ENCODE measurements around the gene PRKAG2.

The PRKAG2 gene

DNA sequence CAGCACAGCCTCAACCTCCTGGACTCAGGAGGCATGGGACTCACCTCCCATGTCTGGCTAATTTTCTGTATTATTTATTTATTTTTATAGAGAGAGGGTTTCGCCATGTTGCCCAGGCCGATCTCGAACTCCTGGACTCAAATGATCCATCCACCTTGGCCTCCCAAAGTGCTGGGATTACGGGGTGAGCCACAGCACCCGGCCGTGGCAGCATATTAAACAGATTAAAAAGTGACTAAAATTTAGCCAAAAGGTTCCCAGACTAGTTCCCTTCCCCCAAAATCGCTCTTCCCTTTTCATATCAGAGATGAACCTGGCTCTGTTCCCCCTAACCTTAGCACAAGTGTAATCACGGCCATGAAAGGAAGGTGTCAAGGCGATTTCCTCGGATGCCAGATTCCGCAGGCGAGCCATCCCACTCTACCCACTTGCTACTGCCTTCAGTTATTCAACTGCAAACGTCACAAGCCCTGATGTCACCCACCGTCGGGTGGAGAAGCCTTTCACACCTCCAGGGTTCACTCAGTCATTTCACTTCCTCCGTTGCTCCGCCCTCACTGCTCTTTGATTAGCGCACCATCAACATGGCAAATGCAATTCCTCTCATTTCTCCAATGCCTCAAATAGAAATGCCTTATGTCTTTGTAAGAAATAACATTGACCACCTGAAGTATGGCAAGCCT lies 252.5 kb downstream of the PRKAG2 start:
- no peak for DNase-seq (ENCODE audit: low read depth in 2 of 2)

DNA sequence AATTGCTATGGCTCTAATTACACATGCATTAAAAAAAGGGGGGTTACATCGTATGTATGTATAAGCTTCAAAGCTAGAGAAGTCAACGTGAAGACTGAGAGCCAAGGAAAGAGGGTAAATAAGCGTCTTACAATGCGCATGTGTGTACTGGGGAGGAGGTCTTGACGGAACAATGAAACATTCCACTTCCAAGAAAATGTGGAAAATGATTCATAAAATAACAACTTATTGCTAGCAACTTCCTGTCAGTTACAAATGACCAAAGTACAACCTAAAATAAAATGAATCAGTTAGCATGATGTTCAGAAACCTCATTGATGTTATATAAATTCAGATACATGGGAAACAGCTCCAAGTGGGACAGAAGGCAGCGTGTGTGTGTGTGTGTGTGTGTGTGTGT lies 253.1 kb downstream of the PRKAG2 start:
- no peak for DNase-seq (ENCODE audit: low read depth in 2 of 2)

DNA sequence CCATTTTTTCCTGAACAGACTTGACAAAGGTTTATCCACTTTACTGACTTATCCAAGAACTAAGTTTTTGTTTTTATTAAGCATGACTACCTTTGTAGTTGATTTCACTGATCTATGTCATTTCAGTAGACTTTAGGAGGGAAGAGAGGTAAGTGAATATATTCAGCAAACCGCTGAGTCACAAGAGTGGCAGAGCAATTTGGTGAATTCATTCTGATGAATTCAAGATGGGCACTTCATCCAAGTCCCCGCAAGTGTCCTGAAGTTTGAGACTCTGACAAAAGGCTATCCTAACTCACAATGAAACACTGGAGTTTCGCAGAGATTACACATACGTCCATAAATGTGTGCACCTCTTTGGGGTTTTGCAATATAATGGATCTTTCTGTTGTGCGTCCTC lies 255.0 kb downstream of the PRKAG2 start:
- no peak for DNase-seq (ENCODE audit: low read depth in 2 of 2)

DNA sequence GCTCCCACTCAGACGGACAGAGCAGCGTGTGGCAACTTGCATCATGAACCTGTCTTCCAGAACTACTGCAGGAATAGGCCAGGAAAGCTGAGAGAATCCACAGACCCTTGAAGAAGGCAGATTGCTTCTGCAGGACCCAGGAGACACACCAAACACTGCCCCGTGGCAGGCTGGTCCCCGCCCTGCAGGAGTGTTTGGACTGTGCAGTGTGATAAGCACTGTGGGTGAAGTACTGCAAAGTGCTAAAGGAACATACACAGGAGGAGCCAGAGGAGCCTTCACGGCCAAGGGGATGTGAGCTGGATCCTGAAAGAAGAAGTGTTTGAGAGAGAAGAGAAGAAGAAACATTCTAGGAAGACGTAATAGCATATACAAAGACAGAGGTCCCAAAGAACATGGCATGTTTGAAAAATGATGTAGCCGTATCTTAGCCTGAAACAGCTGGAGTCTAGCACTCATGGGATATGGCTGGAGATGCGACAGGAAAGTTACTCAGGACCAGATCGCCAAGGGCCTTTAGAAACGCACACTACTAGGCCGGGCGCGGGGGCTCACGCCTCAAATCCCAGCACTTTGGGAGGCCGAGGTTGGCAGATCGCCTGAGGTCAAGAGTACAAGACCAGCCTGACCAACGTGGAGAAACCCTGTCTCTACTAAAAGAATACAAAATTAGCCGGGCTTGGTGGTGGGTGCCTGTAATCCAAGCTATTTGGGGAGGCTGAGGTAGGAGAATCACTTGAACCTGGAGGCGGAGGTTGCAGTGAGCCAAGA lies 260.3 kb downstream of the PRKAG2 start:
- DNase-seq (ENCODE audit: low read depth in 2 of 2): no peak

DNA sequence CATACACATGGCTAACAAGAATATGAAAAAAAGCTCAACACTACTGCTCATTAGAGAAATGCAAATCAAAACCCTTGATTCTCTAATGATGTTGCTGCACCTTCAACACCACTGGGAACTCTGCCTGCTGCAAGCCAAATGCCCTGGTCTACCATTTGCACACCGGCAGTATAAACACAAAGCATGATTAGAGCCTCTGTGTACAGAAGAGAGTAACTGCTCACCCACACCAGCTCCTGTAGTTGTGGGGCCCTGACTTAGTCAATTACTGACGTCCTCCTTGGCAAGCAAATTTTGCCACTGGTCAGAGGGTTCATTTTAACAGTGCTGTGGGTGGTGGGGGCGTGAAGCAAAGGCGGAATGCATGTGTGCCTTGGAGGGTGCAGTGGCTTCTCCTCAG lies 261.1 kb downstream of the PRKAG2 start:
- no peak for DNase-seq (ENCODE audit: low read depth in 2 of 2)

DNA sequence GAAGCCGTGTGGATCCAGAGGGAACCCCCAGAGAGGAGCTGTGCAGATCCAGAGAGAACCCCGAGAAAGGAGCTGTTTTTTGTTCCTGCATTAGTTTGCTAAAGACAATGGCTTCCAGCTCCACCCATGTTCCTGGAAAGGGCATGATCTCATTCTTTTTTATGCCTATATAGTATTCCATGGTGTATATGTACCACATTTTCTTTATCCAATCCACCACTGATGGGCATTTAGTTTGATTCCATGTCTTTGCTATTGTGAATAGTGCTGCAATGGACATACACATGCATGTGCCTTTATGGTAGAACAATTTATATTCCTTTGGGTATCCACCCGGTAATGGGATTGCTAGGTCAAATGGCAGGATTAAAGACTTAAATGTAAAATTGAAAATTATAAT lies 261.9 kb downstream of the PRKAG2 start:
- no peak for DNase-seq (ENCODE audit: low read depth in 2 of 2)

DNA sequence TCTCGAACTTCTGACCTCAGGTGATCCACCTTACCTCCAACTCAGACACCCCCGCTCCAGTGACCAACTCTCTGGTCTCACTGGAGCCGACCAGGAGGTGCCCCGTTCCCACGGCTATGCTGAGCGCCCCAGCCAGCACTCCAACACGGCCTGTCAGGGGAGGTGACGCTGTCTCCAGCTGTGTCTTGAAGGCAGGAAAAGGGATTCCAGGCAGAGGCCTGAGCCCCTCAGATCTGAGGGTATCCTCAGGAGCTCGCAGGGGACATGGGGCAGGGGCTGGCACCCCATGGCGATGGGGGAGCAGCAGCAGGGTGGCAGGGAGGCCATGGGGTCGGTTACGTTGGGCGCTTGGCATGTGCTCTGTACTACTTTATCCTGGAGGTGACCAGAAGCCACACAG lies 262.9 kb downstream of the PRKAG2 start:
- no peak for DNase-seq (ENCODE audit: low read depth in 2 of 2)

DNA sequence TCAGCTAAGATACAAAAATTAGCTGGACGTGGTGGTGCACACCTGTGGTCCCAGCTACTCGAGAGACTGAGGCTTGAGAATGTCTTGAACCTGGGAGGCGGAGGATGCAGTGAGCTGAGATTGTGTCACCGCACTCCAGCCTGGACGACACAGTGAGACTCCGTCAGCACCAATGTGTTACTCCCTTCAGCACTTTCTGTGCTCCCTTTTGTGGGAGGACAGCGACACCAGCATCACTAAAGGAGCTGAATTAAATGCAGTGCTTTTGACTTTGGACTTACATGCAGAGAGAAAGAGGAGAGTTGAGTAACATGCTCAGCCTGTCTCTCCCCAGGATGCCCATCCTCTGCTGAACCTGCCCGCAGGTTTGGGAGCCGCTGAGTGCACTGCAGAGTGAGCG lies 265.0 kb downstream of the PRKAG2 start:
- DNase-seq (ENCODE audit: low read depth in 2 of 2): no peak

DNA sequence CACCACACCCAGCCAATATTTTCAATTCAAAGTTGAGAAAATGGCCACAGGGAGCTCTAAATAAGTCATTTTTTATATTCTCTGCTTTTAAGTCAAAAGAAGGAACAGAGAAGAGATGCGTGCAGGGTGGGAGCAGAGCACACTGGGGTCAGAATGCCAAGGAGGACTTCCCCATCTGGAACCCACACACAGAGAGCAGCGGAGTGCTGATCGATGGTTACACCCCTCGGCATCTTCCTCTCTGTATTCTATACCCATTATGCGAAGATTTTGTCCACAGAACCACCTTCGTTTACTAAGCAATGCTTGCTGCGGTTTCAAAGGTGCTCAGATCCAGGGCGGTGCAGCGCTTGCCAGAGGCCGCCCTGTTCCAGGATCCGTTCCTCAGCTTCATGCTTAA lies 265.9 kb downstream of the PRKAG2 start:
- DNase-seq (ENCODE audit: low read depth in 2 of 2): no peak

DNA sequence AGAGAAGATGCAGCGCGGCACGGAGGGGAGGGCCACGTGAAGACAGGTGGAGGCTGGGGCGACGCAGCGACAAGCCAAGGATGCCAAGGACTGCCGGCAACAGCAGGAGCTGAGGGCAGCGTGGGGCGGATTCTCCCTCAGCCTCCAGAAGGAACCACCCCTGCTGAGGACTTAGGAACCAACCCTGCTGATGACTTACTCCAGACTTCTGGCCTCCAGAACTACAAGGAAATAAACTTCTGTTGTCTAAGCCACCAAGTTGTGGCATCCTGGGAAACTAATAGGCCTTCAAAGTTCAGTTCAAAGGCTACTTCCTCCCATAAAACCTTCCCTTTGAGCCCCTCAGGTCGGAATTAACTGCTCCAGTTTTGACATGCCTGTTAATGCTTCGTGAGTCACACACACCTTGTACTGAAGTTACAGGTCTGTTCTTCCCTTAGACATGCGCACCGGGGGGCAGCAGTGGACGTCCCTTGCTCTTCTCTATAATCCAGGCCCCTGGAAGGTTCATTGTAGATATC lies 268.8 kb downstream of the PRKAG2 start:
- DNase-seq (ENCODE audit: low read depth in 2 of 2): no peak

DNA sequence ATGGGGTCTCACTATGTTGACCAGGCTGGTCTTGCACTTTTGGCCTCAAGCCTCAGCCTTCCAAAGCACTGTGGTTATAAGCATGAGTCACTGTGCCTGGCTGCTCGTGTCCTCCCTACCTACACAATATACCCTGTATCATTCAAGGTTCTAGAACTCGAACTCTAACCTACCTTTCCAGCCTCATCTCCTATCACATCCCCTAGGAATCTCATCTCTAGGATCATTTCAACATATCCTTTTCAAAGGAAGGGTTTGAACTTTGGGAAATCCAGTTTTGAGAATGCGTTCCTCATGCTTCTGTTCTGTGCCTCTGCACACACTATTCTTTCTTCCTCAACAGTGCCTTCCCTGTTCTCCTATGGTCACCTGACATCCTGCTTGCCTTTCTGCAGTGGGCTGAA lies 269.4 kb downstream of the PRKAG2 start:
- no peak for DNase-seq (ENCODE audit: low read depth in 2 of 2)

DNA sequence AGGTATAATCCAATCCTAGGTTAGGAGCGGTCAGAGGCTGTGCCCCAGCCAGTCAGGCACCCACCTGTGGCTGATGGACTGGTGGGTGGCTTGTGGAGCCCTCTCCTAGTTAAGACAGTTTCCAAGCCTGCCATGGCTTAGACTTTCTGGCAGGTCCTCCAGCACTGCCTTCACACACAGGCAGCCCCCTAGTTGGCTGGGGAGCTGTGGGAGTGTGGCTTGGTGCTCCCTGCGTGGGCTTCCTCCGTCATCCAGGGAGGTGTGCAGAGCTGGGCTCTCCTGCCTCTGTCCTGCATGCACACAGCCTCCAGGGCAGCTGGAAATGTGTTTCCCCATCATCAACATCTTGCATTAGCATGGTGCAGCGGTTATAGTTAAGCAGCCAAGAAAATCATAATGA lies 273.0 kb downstream of the PRKAG2 start:
- DNase-seq (ENCODE audit: low read depth in 2 of 2): no peak

DNA sequence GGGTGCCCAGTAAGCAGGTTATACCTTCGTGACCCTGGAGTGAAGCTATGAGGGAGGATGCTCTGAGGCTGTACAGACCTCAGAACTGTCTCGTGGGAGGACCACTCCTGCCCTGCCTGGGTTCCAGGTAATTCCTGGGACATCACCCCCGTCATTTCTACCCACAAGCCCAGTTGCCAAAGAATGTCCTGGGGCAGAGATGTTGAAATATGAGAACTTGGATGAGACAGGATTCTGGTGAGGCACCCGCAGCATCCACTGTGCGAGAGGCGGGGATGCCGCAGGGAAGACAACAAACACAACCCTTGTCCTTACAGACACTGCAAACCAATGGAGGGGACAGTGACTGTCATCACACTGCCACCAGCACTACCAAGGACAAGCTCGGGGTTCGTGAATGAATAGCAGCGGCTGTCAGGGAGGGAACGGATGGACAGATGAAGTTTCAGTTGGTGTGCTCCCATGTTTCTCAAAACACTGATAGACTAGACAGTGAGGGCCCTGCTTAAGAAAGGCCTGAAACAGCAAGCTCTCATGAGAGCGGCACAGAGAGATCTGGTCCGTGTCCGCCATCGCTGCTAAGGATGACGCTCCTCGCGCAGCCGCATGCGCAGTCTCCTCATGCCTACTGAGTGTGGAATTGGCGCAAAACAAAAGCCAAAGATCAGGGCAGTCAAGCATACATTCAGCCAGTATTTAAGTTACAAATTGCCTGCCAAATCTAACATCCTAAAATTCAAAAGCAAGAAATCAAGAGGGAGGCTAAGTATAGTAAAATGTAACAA lies 275.2 kb downstream of the PRKAG2 start:
- DNase-seq (ENCODE audit: low read depth in 2 of 2): no peak

DNA sequence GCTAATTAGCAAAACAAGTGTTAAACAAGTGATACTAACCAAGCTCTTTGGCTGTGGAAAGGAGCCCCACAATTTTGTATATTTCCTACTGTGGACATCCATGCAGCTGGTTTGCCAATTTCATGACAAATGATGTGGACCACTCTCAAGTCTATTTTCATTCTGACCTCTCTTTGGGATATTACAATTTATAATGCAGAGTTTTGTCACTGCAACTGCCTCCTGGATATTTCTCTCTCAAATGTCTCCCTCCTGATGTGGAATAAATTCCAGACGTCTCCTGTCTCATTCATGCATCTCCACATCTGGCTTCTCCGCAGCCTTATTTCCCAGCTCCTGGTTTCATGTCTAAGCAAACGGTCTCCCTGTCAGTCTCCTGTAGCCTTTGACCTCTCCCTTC lies 276.6 kb downstream of the PRKAG2 start:
- DNase-seq (ENCODE audit: low read depth in 2 of 2): no peak

DNA sequence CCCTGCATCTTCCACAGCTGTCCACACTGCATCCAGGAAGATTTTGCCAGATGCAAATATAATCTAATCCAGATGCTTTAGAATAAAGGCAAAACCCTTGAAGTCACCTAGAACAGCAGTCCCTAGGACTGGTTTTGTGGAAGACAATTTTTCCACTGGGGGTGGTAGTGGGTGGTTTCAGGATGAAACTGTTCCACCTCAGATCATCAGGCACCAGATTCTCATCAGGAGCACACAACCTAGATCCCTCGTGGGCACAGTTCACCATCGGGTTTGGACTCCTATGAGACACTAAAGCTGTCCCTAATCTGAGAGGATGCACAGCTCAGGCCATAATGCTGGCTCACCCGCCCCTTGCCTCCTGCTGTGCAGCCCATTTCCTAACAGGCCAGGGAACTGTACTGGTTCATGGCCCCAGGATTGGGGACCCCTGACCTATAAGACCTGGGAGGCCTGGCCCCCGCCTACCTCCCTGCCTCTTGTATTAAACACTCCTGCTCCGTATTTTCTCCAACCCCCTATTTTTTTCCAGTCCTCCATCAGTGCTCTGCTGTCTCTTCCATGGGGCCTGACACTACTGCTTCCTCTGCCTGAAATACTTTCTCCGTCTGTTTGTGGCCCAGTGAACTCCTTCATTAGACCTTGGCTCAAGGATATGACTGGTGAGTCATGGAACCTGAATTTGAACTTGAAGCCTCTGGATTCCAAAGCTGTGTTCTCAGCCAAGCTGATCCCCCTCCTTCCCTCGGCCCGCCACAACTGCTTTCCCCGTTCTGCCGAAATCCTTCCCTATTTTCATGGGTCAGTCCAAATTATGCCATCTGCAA lies 277.3 kb downstream of the PRKAG2 start:
- DNase-seq (ENCODE audit: low read depth in 2 of 2): no peak

DNA sequence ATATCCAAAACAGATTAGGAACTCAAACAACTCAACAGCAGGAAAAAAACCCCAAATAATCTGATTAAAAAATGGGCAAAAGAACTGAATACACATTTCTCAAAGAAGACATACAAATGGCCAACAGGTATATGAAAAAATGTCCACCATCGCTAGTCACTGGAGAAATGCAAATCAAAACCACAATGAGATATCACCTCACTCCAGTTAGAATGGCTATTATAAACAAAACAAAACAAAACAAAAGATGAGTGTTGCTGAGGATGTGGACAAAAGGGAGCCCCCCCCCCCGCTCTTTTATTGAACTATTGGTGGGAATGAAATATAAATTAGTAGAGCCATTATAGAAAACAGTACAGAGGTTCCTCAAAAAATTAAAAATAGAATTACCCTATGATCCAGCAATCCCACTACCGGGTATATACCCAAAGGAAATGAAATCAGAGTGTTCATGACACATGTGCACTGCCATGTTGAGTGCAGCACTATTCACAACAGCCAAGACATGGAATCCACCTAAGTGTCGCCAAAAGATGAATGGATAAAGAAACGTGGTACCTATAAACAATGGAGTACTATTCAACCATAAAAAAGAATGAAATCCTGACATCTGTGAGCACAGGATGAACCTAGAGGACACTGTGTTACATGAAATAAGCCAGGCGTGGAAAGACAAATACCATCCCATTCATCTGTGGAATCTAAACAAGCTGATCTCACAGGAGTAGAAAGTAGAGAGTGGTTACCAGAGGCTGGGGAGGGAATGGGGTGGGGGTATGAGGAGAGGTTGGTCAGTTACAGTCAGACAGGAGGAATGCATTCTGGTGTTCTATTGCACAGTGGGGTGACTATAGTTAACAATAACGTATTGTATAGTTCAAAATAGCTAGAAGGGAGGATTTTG lies 279.1 kb downstream of the PRKAG2 start:
- no peak for DNase-seq (ENCODE audit: low read depth in 2 of 2)

DNA sequence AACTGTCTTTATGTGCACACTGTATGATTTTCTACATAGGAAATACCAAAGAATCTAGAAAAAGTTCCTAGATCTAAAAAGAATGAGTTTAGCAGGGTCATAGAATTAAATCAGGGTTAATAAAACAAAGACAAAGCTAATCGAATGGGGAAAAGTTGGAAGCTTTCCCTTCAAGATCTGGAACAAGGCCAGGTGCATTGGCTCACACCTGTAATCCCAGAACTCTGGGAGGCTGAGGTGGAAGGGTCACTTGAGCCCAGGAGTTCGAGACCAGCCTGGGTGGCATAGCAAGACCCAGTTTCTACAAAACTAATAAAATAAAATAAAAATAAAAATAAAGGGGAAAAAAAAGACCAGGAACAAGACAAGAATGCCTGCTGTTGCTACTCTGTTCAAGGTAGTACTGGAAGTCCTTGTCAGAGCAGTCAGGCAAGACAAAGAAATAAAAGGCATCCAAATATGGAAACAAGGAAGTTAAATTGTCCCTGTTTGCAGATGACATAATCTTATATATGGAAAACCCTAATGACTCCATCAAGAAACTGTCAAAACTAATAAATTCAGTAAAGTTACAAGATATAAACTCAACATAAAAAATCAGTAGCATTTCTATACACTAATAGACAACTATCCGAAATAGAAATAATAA lies 281.1 kb downstream of the PRKAG2 start:
- DNase-seq (ENCODE audit: low read depth in 2 of 2): no peak

DNA sequence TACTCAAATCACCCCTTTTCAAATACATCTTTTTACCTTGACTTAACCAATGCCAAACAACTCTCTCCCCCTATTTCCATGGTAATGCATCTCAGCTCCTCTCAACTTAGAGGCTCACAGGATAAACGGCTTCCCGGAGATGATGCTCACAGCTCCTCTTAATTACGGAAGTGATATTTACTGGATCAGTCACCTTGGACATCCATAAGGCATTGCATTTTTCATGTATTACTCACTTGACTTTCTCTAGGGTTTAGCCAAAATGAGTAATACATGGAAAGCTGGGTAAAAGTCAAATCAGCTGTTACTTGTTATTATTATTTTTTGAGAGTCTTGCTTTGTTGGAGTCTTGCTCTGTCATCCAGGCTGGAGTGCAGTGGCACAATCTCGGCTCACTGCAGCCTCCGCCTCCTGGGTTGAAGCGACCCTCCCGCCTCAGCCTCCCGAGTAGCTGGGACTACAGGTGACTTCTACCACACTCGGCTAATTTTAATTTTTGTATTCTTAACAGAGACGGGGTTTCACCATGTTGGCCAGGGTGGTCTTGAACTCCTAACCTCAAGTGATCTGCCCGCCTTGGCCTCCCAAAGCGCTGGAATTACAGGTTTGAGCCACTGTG lies 283.9 kb downstream of the PRKAG2 start:
- no peak for DNase-seq (ENCODE audit: low read depth in 2 of 2)

DNA sequence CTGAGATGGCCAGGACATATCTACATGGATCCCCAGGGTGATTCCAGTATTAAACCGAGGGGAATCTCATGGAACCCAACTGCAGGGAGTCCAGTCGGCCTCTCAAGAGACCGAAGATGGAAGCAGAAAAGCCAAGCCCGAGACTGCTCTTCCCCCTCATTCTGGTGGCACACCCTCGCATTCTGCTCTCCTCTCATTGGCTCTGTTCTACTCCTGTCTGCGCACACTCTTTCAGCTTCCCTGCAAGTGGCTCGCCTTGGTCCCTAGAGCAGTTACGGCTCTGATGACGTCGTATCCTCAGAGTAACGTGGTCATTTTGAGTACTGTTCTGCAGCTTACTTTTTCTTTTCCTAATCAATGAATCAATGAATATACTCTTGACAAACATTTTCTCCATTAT lies 284.6 kb downstream of the PRKAG2 start:
- DNase-seq (ENCODE audit: low read depth in 2 of 2): no peak

DNA sequence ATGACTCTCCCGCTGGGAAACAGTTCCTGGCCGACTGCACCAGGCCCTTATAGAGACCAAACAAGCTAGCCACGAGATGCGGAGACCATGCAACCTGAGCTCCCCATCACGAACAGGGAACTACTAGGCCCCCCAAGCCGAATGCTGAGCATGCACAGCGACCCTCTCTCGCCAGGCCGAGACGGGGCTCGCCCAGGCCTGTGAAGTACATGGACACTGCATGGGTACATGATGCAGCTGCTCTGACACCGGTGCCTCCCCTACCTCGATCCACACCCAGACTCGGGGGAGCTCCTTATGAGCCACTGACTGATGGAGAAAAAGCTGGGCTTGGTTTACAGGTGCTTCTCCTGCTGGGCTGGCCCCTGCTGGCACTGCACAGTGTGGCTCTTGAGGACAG lies 285.0 kb downstream of the PRKAG2 start:
- no peak for DNase-seq (ENCODE audit: low read depth in 2 of 2)

Data from stimulated activated CD8-positive, alpha-beta memory T cell treated with anti-CD3 and anti-CD28 coated beads, Interleukin-15, amount 100 ng/mL, for 48 hours (primary cell).